C4-2B (cell line): ENCODE results near the gene ASB6.

Experiments used
- H3K27ac ChIP-seq: fragments of 450-650 bp; 2 replicates; pipeline ENCODE4 v1.5.1; 2017
- CTCF ChIP-seq: fragments of 450-650 bp; conservative IDR thresholded peaks from 2 replicates; pipeline ENCODE4 v1.5.1; 2017; ENCODE audit warnings: mild to moderate bottlenecking
- ZFX ChIP-seq: fragments of 450-650 bp; IDR thresholded peaks from 2 replicates; pipeline ENCODE4 v1.6.1; 2017

ASB6 gene

GRCh38 chr9:129630967-129631673 lies 10.8 kb downstream of the ASB6 start:
- no peak for TF ChIP-seq CTCF
- no peak for TF ChIP-seq ZFX
- no peak overlapping the region for H3K27ac ChIP-seq

GRCh38 chr9:129629251-129629820 lies 12.6 kb downstream of the ASB6 start:
- TF ChIP-seq CTCF (no peak), ZFX (no peak)
- no peak overlapping the region for H3K27ac ChIP-seq

- no peak overlapping the region for H3K27ac ChIP-seq
- TF ChIP-seq ZFX (no peak), CTCF (no peak)
Observed at GRCh38 chr9:129628709-129629108, 13.2 kb downstream of the ASB6 start.

- no peak for TF ChIP-seq CTCF
- no peak for TF ChIP-seq ZFX
- peak overlapping the region; percentile 88; the same call in 1 of the 2 replicates for H3K27ac ChIP-seq
Observed at GRCh38 chr9:129627556-129628440, 14.2 kb downstream of the ASB6 start.

GRCh38 chr9:129626625-129627284 lies 15.2 kb downstream of the ASB6 start:
- TF ChIP-seq ZFX (no peak), CTCF (no peak)
- peak overlapping the region; percentile 88 for H3K27ac ChIP-seq

GRCh38 chr9:129626079-129626624 lies 15.8 kb downstream of the ASB6 start, which contains the start of gene NTMT1:
Gene NTMT1, plus strand, starts transcription at chr9:129626163. Its CDS starts 6,541 bp downstream, at chr9:129632704.
- peak within 1 kb of the TSS; percentile 88 for H3K27ac ChIP-seq
- TF ChIP-seq CTCF (no peak), ZFX (no peak; the same call in 1 of the 2 replicates)
